Left ventricle myocardium inferior (tissue), 1 donor: ENCODE data around the gene SLC5A5. TPM values are rescaled to one million over a fixed set of nuclear protein-coding genes. Genes with fewer than 3 reads are reported as not detected.
A peak's percentile ranks its signal among the peaks of the same experiment; 100 is the strongest.

Experiments
- DNase-seq: peaks from one replicate; pipeline ENCODE4 v3.0.0-alpha.2; 2020
- H3K27ac ChIP-seq: fragments of 200-600 bp; replicated peaks from 2 replicates; pipeline ENCODE4 v1.8.0; 2021
- H3K27me3 ChIP-seq: fragments of 200-600 bp; 2 replicates; pipeline ENCODE4 v1.8.0; 2021; ENCODE audit warnings: low read depth
- H3K36me3 ChIP-seq: fragments of 200-600 bp; 2 replicates; pipeline ENCODE4 v1.8.0; 2021
- H3K4me1 ChIP-seq: fragments of 200-600 bp; 2 replicates; pipeline ENCODE4 v1.8.0; 2021
- H3K4me3 ChIP-seq: fragments of 200-600 bp; 2 replicates; pipeline ENCODE4 v1.8.0; 2021; ENCODE audit warnings: mild to moderate bottlenecking, moderate library complexity
- H3K9me3 ChIP-seq: fragments of 200-600 bp; replicated peaks from 2 replicates; pipeline ENCODE4 v1.8.0; 2021
- intact Hi-C: fragments of 100-400 bp; cut with micrococcal nuclease; formaldehyde crosslinking; loops from one replicate; pipeline ENCODE4 v1.11.0; 2022
- total RNA-seq: library from RNA; stranded (reverse); fragmentation: NEBNext Ultra II Directional; extraction: Animal tissue kit (Norgen Biotek cat#: 25700); gene quantifications from one replicate; pipeline ENCODE4 v1.2.1, GENCODE V29; 2021
- TF ChIP-seq, protein P1 (sequence below): fragments of 200-600 bp; IDR thresholded peaks from 2 replicates; pipeline ENCODE4 v1.8.0; 2021; ENCODE audit warnings: antibody characterized with exemption, mild to moderate bottlenecking, borderline replicate concordance
- donor health status: DM: no; HTN: yes; CAD: no; lungs with severe emphysema.

Gene SLC5A5
- total RNA-seq, 1 donor from 2014 or later: not detected

GRCh38 chr19:17831419-17831888 lies 40.3 kb upstream of the SLC5A5 start:
- no peak for DNase-seq
- Histone ChIP-seq H3K27ac (no peak overlapping the region), H3K9me3 (no peaks in the 10 kb centered on the region), H3K27me3 (peaks cover 98% of the 10 kb centered on the region), H3K4me3 (peak overlapping the region; percentile 21), H3K4me1 (no peaks in the 10 kb centered on the region), H3K36me3 (no peaks in the 10 kb centered on the region)
- intact Hi-C loops: no loop called here
- TF ChIP-seq, protein P1, sequence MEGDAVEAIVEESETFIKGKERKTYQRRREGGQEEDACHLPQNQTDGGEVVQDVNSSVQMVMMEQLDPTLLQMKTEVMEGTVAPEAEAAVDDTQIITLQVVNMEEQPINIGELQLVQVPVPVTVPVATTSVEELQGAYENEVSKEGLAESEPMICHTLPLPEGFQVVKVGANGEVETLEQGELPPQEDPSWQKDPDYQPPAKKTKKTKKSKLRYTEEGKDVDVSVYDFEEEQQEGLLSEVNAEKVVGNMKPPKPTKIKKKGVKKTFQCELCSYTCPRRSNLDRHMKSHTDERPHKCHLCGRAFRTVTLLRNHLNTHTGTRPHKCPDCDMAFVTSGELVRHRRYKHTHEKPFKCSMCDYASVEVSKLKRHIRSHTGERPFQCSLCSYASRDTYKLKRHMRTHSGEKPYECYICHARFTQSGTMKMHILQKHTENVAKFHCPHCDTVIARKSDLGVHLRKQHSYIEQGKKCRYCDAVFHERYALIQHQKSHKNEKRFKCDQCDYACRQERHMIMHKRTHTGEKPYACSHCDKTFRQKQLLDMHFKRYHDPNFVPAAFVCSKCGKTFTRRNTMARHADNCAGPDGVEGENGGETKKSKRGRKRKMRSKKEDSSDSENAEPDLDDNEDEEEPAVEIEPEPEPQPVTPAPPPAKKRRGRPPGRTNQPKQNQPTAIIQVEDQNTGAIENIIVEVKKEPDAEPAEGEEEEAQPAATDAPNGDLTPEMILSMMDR: no peak

DNA sequence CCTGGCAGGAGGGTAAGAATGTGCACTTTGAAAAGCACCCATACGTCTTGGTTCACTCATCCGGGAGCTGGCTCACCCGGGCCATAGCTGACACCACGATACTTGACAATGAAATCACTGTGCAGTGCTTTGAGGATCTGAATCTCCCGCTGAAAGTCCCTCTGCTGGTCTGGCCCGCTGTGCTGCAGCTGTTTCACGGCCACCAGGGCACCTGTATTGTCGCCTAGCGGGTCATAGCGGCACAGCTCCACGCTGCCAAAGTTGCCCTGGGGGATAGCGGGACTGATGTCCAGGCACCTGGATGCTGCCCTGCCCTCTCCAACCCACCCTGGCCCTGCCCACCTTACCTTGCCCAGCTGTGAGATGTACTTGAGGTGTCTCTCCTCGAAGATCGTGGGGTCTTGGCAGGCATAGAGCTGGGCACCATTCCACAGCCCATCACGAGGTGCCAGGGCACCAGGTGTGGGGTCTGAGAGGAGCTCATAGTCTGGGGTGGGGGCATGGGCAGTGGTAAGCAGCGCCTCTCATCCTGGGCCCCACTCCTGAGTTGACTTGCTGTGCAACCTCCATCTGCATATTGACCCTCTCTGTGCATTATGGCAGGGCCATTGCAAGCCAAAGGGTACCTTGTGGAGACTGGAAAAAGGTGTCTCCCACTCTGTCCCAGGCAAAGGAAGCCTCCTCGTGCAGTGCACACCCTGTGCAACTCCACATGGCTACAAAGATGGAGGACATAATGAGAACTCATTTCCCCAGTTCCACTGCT lies 39.1 kb upstream of the SLC5A5 start:
- TF ChIP-seq, protein P1: no peak
- Histone ChIP-seq H3K27me3 (peaks cover 94% of the 10 kb centered on the region), H3K9me3 (no peaks in the 10 kb centered on the region), H3K36me3 (no peaks in the 10 kb centered on the region), H3K4me1 (no peaks in the 10 kb centered on the region), H3K4me3 (no peak overlapping the region), H3K27ac (no peak overlapping the region)
- no peak for DNase-seq
- intact Hi-C loops: no loop called here

DNA sequence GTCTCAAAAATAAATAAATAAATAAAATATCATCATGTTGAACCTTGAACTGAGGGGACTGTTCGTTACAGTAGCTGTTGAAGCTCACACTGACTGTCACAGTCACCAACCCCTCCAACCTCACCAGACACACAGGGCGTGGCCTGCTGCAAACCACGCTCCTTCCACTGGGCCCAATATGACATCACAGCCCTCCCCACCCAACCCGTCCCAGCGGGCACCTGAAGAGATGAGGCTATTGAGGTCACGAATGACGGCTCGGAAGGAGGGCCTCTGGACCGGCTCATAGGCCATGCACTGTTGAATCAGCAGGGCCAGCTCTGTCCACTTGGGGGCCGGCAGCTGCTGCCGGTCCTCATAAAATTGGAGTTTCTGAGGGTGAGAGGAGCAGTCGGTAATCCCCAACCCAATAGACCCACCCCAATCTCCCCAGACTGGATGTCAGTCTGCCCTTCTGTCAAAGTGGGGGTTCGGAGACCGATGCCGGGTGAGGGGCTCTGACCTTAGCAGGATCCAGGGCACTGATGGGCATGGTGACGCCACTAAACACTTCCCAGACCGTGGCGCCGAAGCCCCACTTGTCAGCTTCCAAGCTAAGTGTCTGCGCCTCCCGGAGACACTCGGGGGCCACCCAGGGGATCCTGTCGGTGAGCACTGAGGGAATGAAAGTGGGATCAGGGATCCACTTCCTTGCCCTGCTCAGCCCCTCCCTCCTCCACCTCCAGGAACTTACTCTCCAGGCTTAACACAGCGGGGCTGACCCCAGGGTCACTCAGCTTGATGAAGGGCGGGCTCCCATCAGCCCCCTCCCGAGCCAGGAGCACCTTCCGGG lies 37.2 kb upstream of the SLC5A5 start:
- intact Hi-C loops: no loop called here
- Histone ChIP-seq H3K9me3 (no peaks in the 10 kb centered on the region), H3K36me3 (no peaks in the 10 kb centered on the region), H3K4me1 (no peaks in the 10 kb centered on the region), H3K4me3 (no peak overlapping the region), H3K27ac (no peak overlapping the region), H3K27me3 (peaks cover 94% of the 10 kb centered on the region)
- no peak for DNase-seq
- TF ChIP-seq, protein P1: no peak

DNA sequence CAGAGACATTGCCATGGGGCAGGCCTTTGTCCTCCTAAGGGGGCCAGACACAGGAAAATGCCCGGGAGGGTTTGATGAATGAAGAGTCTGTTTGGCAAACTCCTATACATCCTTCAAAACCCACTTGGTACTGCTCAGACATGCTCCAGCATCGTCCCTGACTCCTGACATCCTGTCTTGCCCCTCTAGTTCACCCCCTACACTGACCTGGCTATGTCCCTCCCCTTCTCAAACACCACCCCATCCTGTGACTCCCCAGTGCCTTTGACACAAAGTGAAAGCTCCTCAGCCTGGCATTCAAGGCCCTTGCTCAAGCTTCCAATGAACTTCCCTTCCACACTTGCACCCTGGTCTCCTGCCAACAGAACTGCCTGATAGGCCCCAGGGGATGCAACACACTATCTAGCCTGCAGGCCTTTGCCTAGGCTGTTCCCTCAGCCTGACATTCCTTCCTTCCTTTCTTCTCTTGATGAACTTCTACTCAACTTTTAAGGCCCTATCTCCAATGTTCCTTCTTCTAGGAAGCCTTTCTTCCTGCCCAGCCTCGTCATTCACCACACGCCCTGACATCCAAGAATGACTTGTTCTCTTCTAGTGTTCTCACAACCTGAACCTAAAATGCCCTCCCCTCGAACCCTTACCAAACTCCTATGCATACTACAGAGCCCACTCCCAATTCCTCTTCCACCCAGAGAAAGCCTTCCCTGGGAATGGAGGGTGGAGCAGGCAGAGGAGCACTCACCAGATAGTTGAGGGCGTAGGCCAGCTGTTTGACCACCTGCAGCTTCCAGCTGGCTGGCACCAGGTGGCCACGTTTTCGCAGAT lies 36.4 kb upstream of the SLC5A5 start:
- Histone ChIP-seq H3K27ac (no peak overlapping the region), H3K36me3 (no peaks in the 10 kb centered on the region), H3K4me1 (no peaks in the 10 kb centered on the region), H3K4me3 (no peak overlapping the region), H3K27me3 (peaks cover 94% of the 10 kb centered on the region), H3K9me3 (no peaks in the 10 kb centered on the region)
- DNase-seq: no peak
- TF ChIP-seq, protein P1: no peak
- intact Hi-C loops: no loop called here

DNA sequence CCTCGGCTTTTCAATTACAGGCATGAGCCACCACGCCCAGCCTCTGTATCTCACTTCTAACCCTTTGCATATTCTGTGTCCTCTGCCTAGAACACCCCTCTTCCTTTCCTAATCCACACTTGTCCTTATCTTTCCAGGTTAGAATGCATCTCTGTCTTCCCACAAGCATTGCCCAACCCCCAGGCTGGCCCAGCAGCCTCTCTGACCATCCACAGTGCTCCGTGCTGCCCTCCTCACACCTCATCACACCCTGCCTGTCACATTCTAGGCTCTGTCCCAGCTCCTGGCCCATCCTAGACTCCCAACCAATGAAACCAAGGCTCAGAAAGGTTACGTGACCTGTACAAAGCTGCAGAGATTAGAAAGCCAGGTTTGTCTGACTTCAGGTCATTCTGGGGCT lies 35.2 kb upstream of the SLC5A5 start:
- no peak overlapping the region for H3K27ac ChIP-seq
- intact Hi-C loops: no loop called here
- H3K27me3 ChIP-seq: peaks cover 94% of the 10 kb centered on the region
- H3K4me3 ChIP-seq: no peak overlapping the region
- TF ChIP-seq, protein P1: no peak
- no peaks in the 10 kb centered on the region for H3K36me3 ChIP-seq
- no peaks in the 10 kb centered on the region for H3K9me3 ChIP-seq
- peaks cover 4% of the 10 kb centered on the region for H3K4me1 ChIP-seq
- DNase-seq: no peak
